Calu3 (cell line): Measurements from ENCODE around the gene DUSP6. TPM values are rescaled to one million over a fixed set of nuclear protein-coding genes. Genes with fewer than 3 reads are reported as not detected.

Experiments
- BruUV-seq: library from RNA; stranded (reverse); fragments of 400-500 nt; replicated peaks from 2 replicates; lab custom pipeline; 2021; lab: Mats Ljungman, UMichigan
- CTCF ChIA-PET: fragments of 300-600 bp; sonication (Branson Sonifier 250); formaldehyde crosslinking; loops from one replicate; lab custom pipeline; 2022; ENCODE audit warnings: antibody characterized with exemption; lab: Charles Lee
- DNase-seq: peaks from one replicate; pipeline ENCODE4 v3.0.0; 2022
- H3K27ac Mint-ChIP-seq: one replicate; pipeline ENCODE4 v1.8.0; 2022; ENCODE audit warnings: mixed read lengths; ENCODE audit not compliant: unreplicated experiment
- H3K27me3 Mint-ChIP-seq: one replicate; pipeline ENCODE4 v1.8.0; 2022; ENCODE audit warnings: mixed read lengths; ENCODE audit not compliant: unreplicated experiment
- H3K36me3 Mint-ChIP-seq: one replicate; pipeline ENCODE4 v1.8.0; 2022; ENCODE audit warnings: mild to moderate bottlenecking, moderate library complexity, mixed read lengths; ENCODE audit not compliant: insufficient read depth, unreplicated experiment
- H3K4me1 Mint-ChIP-seq: one replicate; pipeline ENCODE4 v1.8.0; 2022; ENCODE audit warnings: mild to moderate bottlenecking, low read depth, mixed read lengths; ENCODE audit not compliant: unreplicated experiment
- H3K4me3 Mint-ChIP-seq: one replicate; pipeline ENCODE4 v1.8.0; 2022; ENCODE audit warnings: mild to moderate bottlenecking, low read depth, moderate library complexity, mixed read lengths; ENCODE audit not compliant: unreplicated experiment
- H3K9me3 Mint-ChIP-seq: one replicate; pipeline ENCODE4 v1.8.0; 2022; ENCODE audit warnings: low read depth, mixed read lengths; ENCODE audit not compliant: unreplicated experiment
- CTCF ChIP-seq: fragments of 200-600 bp; IDR thresholded peaks from one replicate; pipeline ENCODE4 v1.8.0; 2022; ENCODE audit warnings: antibody characterized with exemption; ENCODE audit not compliant: unreplicated experiment
- intact Hi-C: fragments of 100-400 bp; cut with micrococcal nuclease; formaldehyde crosslinking; loops from one replicate; pipeline ENCODE4 v1.10.0; 2022; ENCODE audit not compliant: unreplicated experiment
- total RNA-seq: library from RNA; stranded (reverse); gene quantifications from 2 replicates; pipeline ENCODE4 v1.2.3, GENCODE V29; 2022

DUSP6 gene
- total RNA-seq, 1 experiment from 2014 or later = 108 TPM

GRCh38 chr12:89314060-89314761, 38.1 kb downstream of the DUSP6 start:
- no peaks in the 10 kb centered on the region for H3K36me3 Mint-ChIP-seq
- H3K27me3 Mint-ChIP-seq = no peaks in the 10 kb centered on the region
- DNase-seq = no peak
- CTCF ChIA-PET = interaction anchor here (0.7 to 1.0 kb wide), 2 partner anchors 55 to 1303 kb away, joined by 3 read pairs; no protein-coding TSS in a partner anchor
- no TSS peak for BruUV-seq
- no peak for TF ChIP-seq CTCF
- intact Hi-C loops = no loop called here
- no peaks in the 10 kb centered on the region for H3K9me3 Mint-ChIP-seq
- H3K4me1 Mint-ChIP-seq = no peaks in the 10 kb centered on the region
- no peak overlapping the region for H3K27ac Mint-ChIP-seq
- H3K4me3 Mint-ChIP-seq = no peak overlapping the region

GRCh38 chr12:89311703-89312293, 40.5 kb downstream of the DUSP6 start:
- Mint-ChIP-seq H3K4me3 (no peak overlapping the region), H3K36me3 (no peaks in the 10 kb centered on the region), H3K4me1 (no peaks in the 10 kb centered on the region), H3K27ac (no peak overlapping the region), H3K9me3 (no peaks in the 10 kb centered on the region), H3K27me3 (no peaks in the 10 kb centered on the region)
- TF ChIP-seq CTCF = no peak
- CTCF ChIA-PET = no interaction called here
- intact Hi-C loops = no loop called here
- DNase-seq = no peak
- BruUV-seq = no TSS peak

GRCh38 chr12:89309815-89310214, 42.5 kb downstream of the DUSP6 start:
- TF ChIP-seq CTCF = no peak
- Mint-ChIP-seq H3K4me3 (no peak overlapping the region), H3K27me3 (no peaks in the 10 kb centered on the region), H3K27ac (no peak overlapping the region), H3K36me3 (no peaks in the 10 kb centered on the region), H3K9me3 (no peaks in the 10 kb centered on the region), H3K4me1 (no peaks in the 10 kb centered on the region)
- BruUV-seq = no TSS peak
- CTCF ChIA-PET = no interaction called here
- intact Hi-C loops = no loop called here
- no peak for DNase-seq

- intact Hi-C loops = no loop called here
- no peak for TF ChIP-seq CTCF
Measured at GRCh38 chr12:89309440-89309802, 42.9 kb downstream of the DUSP6 start.

More at GRCh38 chr12:89309440-89309802, 42.9 kb downstream of the DUSP6 start:
- Mint-ChIP-seq H3K27ac (no peak overlapping the region), H3K9me3 (no peaks in the 10 kb centered on the region), H3K36me3 (no peaks in the 10 kb centered on the region), H3K4me3 (no peak overlapping the region), H3K4me1 (no peaks in the 10 kb centered on the region), H3K27me3 (no peaks in the 10 kb centered on the region)
- CTCF ChIA-PET = no interaction called here
- DNase-seq = no peak
- no TSS peak for BruUV-seq
